Lower leg skin (tissue), 3 donors: Measurements from ENCODE around the gene EPHA10.

ENCODE experiments used
- CTCF ChIP-seq, 3 donors: fragments of 450-650 bp; IDR thresholded peaks; one replicate each; pipeline ENCODE4 v1.5.1; 2016; ENCODE audit warnings: antibody characterized with exemption in 3 of 3, mild to moderate bottlenecking in 3 of 3, moderate library complexity in 2 of 3
- POLR2A ChIP-seq, 2 donors: fragments of 450-650 bp; IDR thresholded peaks; one replicate each; pipeline ENCODE4 v1.6.1; 2016 to 2017; ENCODE audit warnings: antibody characterized with exemption in 2 of 2, mild to moderate bottlenecking in 1 of 2, moderate library complexity in 1 of 2

GRCh38 chr1:37792943-37793686 lies 28.2 kb upstream of the EPHA10 start:
- no peak for TF ChIP-seq CTCF (IDR thresholded peaks at IDR 0.05)
- TF ChIP-seq POLR2A (IDR thresholded peaks at IDR 0.05) = no peak
